LoVo (cell line): ENCODE data around the gene TUBB2B.
"Not testable (repeated sequence)": the region's sequence is repeated elsewhere in the genome, so short reads cannot be mapped to it uniquely, and the experiment has no call there.

Experiments
- DNase-seq: peaks from one replicate; pipeline ENCODE4 v3.0.0-alpha.2; 2016; ENCODE audit warnings: low spot score

The TUBB2B gene

DNA sequence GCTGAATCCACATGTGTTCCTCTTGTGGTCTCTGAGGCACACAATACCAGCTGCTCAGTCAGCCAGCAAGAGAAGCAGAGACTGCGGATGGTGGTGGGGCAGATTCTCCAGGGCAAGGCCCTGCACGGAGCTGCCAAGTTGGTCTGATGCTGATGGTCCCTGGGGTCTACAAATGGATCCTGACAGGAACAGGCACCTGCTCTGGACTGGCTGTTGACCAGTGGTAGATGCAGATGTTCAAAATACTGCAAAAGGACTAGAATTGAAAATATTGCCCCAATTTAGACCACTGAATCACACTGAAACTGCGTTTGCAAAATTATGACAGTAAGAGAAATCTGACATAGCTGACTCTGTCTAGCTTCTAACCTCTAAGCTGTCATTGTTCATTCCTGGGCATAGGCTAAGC is 40.5 kb downstream of the TUBB2B start:
- no peak for DNase-seq

DNA sequence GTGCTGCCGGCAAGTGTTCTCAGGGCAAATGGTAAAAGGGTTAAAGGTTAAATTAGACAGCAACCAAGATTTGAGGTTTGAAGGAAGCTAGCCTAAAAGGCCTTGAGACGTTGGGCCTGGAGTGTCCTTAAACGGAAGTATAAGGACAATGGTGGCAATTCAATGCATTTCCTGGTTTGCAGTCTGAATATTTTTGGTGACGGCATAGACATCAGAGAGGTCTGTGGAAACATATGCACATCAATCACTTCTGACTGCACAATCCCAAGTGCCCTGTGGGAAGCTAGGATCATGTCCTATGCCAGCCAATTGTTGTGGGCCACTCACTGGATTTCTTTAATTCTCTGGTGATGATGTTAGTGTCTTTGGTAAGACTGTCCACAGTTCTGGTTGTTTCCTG is 44.4 kb downstream of the TUBB2B start:
- no peak for DNase-seq

DNA sequence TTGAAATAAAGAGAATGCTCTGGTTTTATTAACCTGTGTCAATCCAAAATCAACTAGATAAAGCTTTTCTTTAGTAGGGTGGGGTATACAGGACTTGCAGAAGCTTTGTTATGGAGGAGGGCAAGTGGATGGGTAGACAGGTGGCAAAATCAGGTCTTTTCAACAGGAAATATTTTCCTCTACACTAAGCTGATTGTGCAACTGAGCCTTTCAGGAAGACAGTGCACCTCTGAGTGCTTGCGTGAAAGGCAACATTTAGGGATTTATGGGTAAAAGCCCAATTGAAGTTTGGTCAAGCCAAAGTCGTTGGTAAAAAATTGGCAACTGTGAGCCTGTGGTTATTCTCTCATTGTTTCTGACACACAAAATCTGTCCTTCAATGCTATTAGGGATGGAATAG is 46.3 kb downstream of the TUBB2B start:
- no peak for DNase-seq

DNA sequence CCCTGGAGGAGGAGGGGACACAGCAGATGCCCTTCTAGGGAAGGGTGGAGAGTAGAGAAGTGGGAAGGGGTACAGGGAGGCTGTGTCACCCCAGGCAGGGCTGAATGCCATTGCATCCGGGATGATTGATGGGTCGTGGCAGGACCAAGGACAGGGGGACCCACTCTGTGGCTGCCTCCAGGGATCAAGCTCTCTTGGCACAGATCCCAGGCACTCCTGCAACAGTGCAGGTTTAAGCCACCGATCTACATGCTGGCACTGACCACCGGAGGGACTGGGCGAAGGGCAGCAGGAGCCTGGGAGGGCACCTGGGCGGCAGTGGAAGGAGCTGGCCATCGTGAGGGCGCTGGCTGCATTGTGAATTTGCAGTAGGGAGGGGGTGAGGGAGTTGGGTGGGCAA is 47.5 kb downstream of the TUBB2B start:
- DNase-seq, result not testable (repeated sequence)

DNA sequence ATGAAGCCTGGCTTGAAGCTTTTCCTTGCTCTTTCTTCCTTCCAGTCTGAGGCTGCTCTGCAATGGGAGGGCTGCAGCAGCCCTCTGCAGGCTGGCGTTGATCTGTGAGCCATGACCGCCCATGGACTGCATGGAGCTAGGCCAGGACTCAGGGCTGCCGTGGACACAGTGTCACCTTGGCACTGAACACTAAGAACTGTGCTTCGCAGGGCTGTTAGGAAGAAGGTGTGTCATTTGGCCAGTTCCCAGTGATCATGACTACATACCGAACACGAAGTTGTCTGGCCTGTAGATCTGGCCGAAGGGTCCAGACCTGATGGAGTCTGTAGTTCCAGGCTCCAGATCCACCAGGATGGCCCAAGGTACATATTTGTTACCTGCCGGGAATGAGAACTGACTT is 48.8 kb downstream of the TUBB2B start:
- not testable (repeated sequence) for DNase-seq

DNA sequence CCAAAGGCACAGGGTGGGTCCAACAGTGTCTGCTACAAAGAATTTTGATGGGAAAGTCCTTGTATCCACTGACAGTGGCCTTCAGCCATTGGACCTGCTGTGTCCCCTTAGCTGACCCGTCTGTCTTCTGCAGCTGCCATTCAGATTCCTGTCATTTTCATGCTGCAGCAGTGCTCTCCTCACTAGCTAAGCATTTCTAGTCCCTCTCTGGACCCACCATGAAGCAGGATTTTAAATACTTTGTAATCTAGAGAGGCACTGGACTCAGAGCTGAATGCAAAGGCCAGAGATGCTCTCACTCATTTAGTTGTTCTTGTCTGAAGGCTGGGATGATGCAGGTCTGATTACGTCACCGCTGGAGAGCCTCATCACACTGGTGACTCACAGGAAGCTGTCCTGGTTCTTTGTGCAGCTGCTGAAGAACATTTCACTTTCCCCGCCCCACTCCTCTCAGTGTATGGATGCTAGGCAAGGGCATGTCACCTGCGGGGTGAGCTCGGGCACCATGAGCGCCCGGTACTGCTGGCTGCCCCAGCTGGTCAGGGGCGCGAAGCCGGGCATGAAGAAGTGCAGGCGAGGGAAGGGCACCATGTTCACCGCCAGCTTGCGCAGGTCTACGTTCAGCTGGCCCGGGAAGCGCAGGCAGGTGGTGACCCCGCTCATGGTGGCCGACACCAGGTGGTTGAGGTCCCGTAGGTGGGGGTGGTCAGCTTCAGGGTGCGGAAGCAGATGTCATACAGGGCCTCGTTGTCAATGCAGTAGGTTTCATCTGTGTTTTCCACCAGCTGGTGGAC is 50.7 kb downstream of the TUBB2B start:
- peak; percentile 52 for DNase-seq

DNA sequence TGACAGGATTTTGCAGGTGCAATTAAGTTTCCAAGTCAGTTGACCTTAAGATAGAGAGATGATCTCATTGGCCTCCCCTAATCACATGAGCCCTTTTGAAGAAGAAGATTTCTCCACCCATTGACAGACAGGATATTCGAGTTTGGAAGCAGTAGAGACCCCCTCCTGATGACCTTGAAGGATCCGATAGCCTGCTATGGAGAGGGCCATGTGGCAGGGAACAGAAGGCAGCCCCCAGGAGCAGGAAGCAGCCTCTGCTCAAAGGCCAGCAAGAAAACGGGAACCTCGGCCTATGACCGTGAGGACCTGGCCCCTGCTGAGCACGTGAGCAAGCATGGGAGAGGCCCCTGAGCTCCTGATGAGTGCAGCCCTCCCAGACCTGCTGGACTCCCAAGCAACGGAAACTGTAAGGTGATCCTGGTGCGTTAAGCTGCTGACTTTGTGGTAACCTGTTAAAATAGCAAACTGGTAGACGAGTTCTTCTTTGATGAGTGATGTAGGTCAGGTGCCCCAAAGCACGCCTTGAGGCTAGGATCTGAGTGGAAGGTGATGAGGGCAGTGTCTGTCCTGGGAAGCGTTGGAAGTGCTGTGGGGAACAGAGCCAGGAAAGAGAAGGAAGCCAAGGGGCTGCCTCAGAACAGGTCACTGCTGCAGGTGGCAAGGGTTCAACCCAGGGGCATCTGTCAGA is 51.6 kb downstream of the TUBB2B start:
- DNase-seq, result peak; percentile 38
